ENCODE measurements around the gene TRAF7.
"Not testable (repeated sequence)": the region's sequence is repeated elsewhere in the genome, so short reads cannot be mapped to it uniquely, and the experiment has no call there.

GRCh38 chr16:2127630-2128280, 27.8 kb upstream of the TRAF7 start:
- TF ChIP-seq CTCF (IDR thresholded peaks at IDR 0.05; ENCODE audit: borderline replicate concordance, extremely low read depth, low read length, poor library complexity, severe bottlenecking); EZH2 (IDR thresholded peaks at IDR 0.05; ENCODE audit: borderline replicate concordance, low read depth, low read length, severe bottlenecking): not testable (repeated sequence)

Measured in DND-41 (cell line).